PC-9 (cell line): ENCODE measurements around the gene PPP1R13L.

Experiments
- EZH2 ChIP-seq: fragments of 200-600 bp; sonication (generic); IDR thresholded peaks from 2 replicates; pipeline ENCODE4 v1.8.0; 2017; ENCODE audit warnings: antibody characterized with exemption, low read depth
- TF ChIP-seq, protein P1 (sequence below): fragments of 200-600 bp; sonication (generic); conservative IDR thresholded peaks from 2 replicates; pipeline ENCODE4 v1.6.1; 2017; ENCODE audit warnings: mixed run types, antibody characterized with exemption, mild to moderate bottlenecking, moderate library complexity

DNA sequence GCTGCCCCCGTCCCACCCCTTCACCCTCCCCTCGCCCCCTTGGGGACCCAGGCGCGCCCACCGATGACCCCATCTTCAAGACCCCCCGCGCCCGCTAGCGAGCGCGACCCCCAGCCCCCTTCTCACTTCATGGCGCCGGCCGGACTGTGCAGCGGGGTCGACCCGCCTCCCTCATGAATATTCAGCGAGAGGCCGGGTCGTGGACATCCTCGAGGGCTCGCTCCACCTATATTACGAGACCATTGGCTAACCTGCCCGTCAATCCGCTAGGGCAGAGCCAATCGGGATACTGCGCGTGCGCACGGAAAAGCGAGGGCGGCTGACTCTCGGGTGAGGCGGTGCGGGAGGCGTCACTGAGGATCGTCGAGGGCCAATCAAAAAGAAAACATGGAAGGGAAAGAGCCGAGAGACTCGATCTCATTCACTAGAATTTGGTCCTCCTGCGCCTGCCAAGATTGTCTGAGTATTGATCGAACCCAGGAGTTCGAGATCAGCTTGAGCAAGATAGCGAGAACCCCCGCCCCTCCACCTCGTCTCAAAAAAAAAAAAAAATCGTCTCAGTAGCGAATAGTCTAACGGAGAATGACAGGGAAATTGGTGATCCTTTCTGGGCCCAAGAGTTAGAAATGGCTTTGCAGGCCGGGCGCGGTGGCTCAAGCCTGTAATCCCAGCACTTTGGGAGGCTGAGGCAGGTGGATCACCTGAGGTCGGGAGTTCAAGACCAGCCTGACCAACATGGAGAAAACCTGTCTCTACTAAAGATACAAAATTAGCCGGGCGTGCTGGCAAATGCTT, 34.3 kb downstream of the PPP1R13L start, which contains the start of gene ERCC2:
- TF ChIP-seq, protein P1, sequence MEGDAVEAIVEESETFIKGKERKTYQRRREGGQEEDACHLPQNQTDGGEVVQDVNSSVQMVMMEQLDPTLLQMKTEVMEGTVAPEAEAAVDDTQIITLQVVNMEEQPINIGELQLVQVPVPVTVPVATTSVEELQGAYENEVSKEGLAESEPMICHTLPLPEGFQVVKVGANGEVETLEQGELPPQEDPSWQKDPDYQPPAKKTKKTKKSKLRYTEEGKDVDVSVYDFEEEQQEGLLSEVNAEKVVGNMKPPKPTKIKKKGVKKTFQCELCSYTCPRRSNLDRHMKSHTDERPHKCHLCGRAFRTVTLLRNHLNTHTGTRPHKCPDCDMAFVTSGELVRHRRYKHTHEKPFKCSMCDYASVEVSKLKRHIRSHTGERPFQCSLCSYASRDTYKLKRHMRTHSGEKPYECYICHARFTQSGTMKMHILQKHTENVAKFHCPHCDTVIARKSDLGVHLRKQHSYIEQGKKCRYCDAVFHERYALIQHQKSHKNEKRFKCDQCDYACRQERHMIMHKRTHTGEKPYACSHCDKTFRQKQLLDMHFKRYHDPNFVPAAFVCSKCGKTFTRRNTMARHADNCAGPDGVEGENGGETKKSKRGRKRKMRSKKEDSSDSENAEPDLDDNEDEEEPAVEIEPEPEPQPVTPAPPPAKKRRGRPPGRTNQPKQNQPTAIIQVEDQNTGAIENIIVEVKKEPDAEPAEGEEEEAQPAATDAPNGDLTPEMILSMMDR = no peak
- TF ChIP-seq EZH2 = no peak
